Type B pancreatic cell (in vitro differentiated cells): ENCODE data around the gene TBXAS1. TPM values are rescaled to one million over a fixed set of nuclear protein-coding genes. Genes with fewer than 3 reads are reported as not detected.
"Not testable (repeated sequence)": the region's sequence is repeated elsewhere in the genome, so short reads cannot be mapped to it uniquely, and the experiment has no call there.

Experiments used
- DNase-seq: peaks from one replicate; pipeline ENCODE4 v3.0.0; 2021; ENCODE audit warnings: mixed read lengths; ENCODE audit not compliant: unreplicated experiment; ENCODE audit errors: extremely low spot score
- H3K27ac Mint-ChIP-seq: 2 replicates; pipeline ENCODE4 v1.8.0; 2021; ENCODE audit warnings: mild to moderate bottlenecking, mixed read lengths
- H3K27me3 Mint-ChIP-seq: 2 replicates; pipeline ENCODE4 v1.8.0; 2021; ENCODE audit warnings: mixed read lengths
- H3K36me3 Mint-ChIP-seq: 2 replicates; pipeline ENCODE4 v1.8.0; 2021; ENCODE audit warnings: mixed read lengths
- H3K4me1 Mint-ChIP-seq: one replicate; pipeline ENCODE4 v1.8.0; 2021; ENCODE audit warnings: mixed read lengths; ENCODE audit not compliant: unreplicated experiment
- H3K4me3 Mint-ChIP-seq: 2 replicates; pipeline ENCODE4 v1.8.0; 2021; ENCODE audit warnings: mild to moderate bottlenecking, mixed read lengths
- H3K9me3 Mint-ChIP-seq: 2 replicates; pipeline ENCODE4 v1.8.0; 2021; ENCODE audit warnings: mixed read lengths
- CTCF ChIP-seq: fragments of 200-600 bp; sonication (generic); conservative IDR thresholded peaks from 2 replicates; pipeline ENCODE4 v1.5.0; 2021; ENCODE audit warnings: antibody characterized with exemption, mild to moderate bottlenecking
- total RNA-seq: library from RNA; stranded (reverse); gene quantifications from 2 replicates; pipeline ENCODE4 v1.2.1, GENCODE V29; 2021; ENCODE audit warnings: low replicate concordance

The TBXAS1 gene
- total RNA-seq, 1 donor from 2014 or later = 5.8 TPM

DNA sequence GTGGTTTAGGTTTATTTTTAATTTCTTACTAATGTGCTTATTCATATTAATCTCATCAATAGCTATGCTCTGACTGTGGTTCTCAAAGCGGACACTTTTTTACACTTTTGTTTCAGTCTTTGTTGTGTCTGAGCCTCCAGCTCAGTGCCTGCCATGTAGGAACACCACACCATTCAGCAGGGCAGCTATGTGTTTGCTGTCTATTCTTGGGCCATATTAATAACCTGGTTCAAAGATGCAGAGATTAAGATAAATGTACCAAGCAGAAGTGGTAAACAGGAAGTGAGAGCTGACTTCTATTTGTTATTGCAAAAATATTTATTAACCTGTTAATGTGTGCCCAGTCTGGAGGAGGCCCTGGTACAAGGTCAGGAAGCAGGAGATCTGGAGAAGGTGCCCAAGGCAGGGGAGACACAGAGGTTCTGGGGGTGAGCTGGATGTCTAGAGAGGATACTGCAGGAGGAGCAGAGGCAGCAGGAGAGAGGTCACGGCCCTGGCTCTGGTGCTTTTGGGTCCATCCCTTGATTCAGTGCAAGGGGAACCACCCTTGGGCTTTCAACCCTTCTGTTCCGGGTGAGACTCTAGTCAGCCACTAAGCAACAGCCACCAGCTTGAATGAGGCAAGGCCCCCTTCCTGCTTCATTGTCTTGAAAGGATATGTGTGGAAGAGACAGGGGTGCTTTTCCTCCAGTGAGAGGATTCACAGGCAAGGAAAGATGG lies 1.9 kb downstream of the TBXAS1 start:
- no peak for DNase-seq
- peaks cover 20% of the 10 kb centered on the region for H3K4me1 Mint-ChIP-seq
- H3K27ac Mint-ChIP-seq = no peak overlapping the region
- no peak for TF ChIP-seq CTCF
- H3K27me3 Mint-ChIP-seq = peaks cover 20% of the 10 kb centered on the region
- no peaks in the 10 kb centered on the region for H3K36me3 Mint-ChIP-seq
- H3K4me3 Mint-ChIP-seq = peak overlapping the region; percentile 11
- peaks cover 13% of the 10 kb centered on the region for H3K9me3 Mint-ChIP-seq

GRCh38 chr7:139835848-139836247 lies 6.8 kb downstream of the TBXAS1 start:
- H3K4me3 Mint-ChIP-seq, H3K27ac Mint-ChIP-seq, H3K4me1 Mint-ChIP-seq, DNase-seq, H3K27me3 Mint-ChIP-seq, H3K36me3 Mint-ChIP-seq: not testable (repeated sequence)
- H3K9me3 Mint-ChIP-seq = peaks cover 12% of the 10 kb centered on the region

- not testable (repeated sequence) for H3K4me3 Mint-ChIP-seq, DNase-seq, H3K27ac Mint-ChIP-seq, H3K27me3 Mint-ChIP-seq, H3K36me3 Mint-ChIP-seq, H3K4me1 Mint-ChIP-seq
- H3K9me3 Mint-ChIP-seq = peaks cover 12% of the 10 kb centered on the region
These were observed 8.2 kb downstream of the TBXAS1 start for GRCh38 chr7:139837291-139837690.

GRCh38 chr7:139838276-139838675 lies 9.2 kb downstream of the TBXAS1 start:
- TF ChIP-seq CTCF = no peak
- no peak overlapping the region for H3K27ac Mint-ChIP-seq

GRCh38 chr7:139838876-139839275 lies 9.8 kb downstream of the TBXAS1 start:
- peaks cover 4% of the 10 kb centered on the region for H3K4me1 Mint-ChIP-seq
- TF ChIP-seq CTCF = no peak
- no peaks in the 10 kb centered on the region for H3K27me3 Mint-ChIP-seq
- H3K36me3 Mint-ChIP-seq = no peaks in the 10 kb centered on the region
- no peak overlapping the region for H3K4me3 Mint-ChIP-seq
- H3K27ac Mint-ChIP-seq = no peak overlapping the region
- peaks cover 12% of the 10 kb centered on the region for H3K9me3 Mint-ChIP-seq
- no peak for DNase-seq

More at GRCh38 chr7:139838276-139838675, 9.2 kb downstream of the TBXAS1 start:
- no peaks in the 10 kb centered on the region for H3K27me3 Mint-ChIP-seq
- DNase-seq = no peak
- H3K9me3 Mint-ChIP-seq = peaks cover 12% of the 10 kb centered on the region
- H3K36me3 Mint-ChIP-seq = no peaks in the 10 kb centered on the region
- H3K4me1 Mint-ChIP-seq = peaks cover 4% of the 10 kb centered on the region
- no peak overlapping the region for H3K4me3 Mint-ChIP-seq

GRCh38 chr7:139840776-139841175 lies 11.7 kb downstream of the TBXAS1 start:
- H3K9me3 Mint-ChIP-seq = peaks cover 4% of the 10 kb centered on the region
- H3K27ac Mint-ChIP-seq = no peak overlapping the region
- no peak for TF ChIP-seq CTCF
- no peak overlapping the region for H3K4me3 Mint-ChIP-seq
- DNase-seq = no peak
- H3K27me3 Mint-ChIP-seq = no peaks in the 10 kb centered on the region
- H3K36me3 Mint-ChIP-seq = no peaks in the 10 kb centered on the region
- peaks cover 4% of the 10 kb centered on the region for H3K4me1 Mint-ChIP-seq
